AML-193 (cell line): ENCODE results near the gene C15orf62.

Experiments
- DNase-seq, 2 experiments: peaks; one replicate each; lab custom pipeline; 2025; lab: John Stamatoyannopoulos, UW

C15orf62 gene

DNA sequence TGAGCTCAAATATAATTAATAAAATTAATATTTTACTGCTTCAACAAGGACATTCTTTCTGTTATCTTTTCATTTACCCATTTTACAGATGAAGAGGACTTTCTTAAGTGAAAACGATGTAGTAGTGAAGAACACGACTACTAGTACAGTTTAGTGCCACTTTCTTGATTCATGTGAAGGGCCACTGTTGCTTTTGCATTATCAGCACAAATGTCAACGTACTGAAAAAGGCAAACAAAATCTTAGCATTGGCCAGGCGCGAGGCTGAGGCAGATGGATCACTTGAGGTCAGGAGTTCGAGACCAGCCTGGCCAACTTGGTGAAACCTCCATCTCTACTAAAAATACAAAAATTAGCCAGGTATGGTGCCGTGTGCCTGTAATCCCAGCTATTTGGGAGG, 49.3 kb downstream of the C15orf62 start:
- no peak for DNase-seq

DNA sequence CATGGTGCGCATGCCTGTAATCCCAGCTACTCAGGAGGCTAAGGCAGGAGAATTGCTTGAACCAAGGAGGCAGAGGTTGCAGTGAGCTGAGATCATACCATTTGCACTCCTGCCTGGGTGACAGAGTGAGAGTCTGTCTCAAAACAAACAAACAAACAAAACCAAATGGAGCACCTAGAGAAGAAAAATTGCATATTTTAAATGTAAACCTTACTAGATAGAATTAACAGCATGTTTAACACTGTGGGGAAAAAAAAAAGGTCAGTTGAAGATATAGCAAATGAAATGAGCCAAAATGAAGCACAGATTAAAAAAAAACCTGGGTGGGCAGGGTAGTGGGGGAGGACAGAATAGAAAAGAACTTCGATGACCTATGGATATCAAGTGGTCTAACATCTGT, 51.4 kb downstream of the C15orf62 start:
- DNase-seq = no peak
